Activated CD4-positive, CD25-positive, alpha-beta regulatory T cell treated with anti-CD3 and anti-CD28 coated beads, Interleukin-2, amount 50 U/mL, for 16 hours (primary cell): Measurements from ENCODE around the gene WRAP53.
A peak's percentile ranks its signal among the peaks of the same experiment; 100 is the strongest.

Source experiments
- DNase-seq: peaks from one replicate; pipeline ENCODE4 v3.0.0-alpha.2; 2020; ENCODE audit warnings: low read depth, low spot score

WRAP53 gene

DNA sequence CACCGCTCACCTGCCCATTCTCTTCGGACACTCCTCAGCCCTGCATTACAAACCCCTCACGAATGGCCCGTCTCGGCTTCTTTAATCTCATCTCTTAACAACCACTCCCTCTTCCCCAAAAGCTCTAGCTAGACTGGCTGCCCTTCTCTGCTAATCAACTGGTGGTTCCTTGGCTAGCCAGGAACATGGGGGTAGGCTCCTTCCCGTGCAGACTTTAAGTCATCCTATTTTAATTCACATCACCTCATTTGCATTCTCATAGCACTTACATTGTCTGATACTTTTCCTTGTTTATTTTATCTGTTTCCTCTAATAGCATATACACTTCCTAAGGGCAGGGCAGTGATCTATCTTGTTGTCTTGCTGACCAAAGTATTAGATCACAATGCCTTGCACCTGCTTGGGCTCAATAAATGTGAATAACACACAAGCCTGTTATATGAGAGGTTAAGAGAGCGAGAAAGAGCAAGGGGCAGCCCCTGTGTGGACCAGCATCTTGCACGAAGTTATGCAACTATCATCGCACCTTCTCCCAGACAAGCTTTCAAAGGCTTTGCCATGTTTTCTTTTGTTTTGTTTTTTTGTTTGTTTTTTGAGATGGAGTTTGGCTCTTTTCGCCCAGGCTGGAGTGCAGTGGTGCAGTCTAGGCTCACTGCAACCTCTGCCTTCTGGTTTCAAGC is 10.7 kb upstream of the WRAP53 start:
- DNase-seq = no peak

DNA sequence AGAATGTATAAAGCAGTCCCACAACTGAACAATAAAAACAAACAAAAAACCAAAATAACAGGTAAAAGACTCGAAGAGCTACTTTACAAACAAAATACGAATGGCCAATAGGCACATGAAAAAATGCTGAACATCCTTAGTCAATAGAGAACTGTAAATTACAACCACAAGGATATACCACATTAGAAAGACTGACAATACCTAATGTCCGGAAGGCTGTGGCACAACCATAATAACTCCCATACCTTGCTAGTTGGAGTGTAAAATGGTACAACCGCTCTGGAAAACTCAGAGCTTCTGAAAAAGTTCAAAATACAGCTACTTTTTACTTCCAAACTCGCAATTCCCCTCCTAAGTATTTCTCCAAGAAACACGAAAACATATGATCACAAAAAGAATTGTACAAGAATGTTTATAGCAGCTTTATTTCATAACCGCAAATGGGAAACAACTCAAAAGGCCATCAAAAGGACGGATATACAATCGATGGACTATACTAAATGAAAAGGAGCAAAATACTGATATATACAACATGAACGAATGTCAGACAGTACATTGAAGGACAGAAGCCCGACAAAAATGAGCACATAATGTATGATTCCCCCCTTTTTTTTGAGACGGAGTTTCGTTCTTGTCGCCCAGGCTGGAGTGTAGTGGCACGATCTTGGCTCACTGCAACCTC is 3.3 kb upstream of the WRAP53 start:
- DNase-seq = no peak

- DNase-seq = peak; percentile 77
Observed at GRCh38 chr17:7685533-7686221, 2.6 kb upstream of the WRAP53 start.

- peak; percentile 68 for DNase-seq
Observed at GRCh38 chr17:7686222-7687071, 1.8 kb upstream of the WRAP53 start.

GRCh38 chr17:7687072-7687907 is 987 bp upstream of the WRAP53 start, which contains the start of gene TP53:
TSS of gene TP53 (minus strand) at chr17:7687490. CDS start at chr17:7676594, 10,896 bp downstream.
- peak; percentile 84 for DNase-seq

- DNase-seq = no peak
Observed at GRCh38 chr17:7688808-7689316, 585 bp downstream of the WRAP53 start.

DNA sequence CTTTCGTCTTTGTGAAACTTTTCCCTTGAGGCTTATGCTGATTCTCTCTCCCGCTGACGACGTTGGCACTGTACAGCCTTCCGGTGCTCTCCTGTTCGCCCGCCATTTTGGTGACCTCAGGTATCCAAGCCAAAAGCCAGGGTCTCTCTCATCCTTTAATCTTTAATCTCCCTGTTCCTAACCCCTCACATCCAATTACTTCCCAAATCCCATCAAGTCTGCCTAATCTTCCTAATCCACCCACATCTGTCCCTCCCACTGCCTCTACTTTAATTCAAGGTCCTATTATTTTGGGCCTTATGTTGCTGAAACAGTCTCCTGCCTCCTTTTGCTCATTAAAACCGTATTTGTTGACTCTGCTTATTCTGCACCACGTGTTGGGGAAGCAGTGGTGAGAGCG is 7.3 kb downstream of the WRAP53 start:
- DNase-seq = no peak

DNA sequence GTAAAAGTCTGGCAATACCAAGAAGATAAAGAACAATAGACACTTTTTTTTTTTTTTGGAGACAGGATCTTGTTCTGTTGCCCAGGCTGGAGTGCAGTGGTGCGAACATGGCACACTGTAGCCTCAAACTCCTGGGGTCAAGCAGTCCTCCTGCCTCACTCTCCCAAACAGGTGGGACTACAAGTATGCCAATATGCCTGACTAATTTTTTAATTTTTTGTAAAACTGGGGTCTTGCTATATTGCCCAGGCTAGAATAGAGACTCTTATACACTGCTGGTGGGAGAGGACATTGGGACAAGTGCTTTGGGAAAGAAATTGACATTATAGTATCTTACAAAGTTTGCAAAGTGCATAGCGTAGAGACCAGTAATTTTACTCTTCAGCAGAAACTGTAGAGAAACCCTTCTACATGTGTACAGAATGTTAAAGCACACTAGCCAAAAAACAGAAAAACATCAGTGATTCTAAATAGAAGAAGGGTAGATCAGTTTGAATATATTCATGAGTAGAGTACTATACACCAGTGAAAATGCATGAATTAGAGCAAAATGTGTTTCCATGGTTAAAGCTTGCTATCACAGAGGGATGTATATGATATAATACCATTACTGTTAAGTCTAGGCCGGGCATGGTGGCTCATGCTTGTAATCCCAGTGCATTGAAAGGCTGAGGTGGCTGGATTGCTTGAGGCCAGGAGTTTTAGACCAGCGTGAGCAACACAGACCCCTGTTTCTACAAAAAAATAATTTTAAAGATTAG is 9.7 kb downstream of the WRAP53 start:
- DNase-seq = no peak

- no peak for DNase-seq
Observed at GRCh38 chr17:7700510-7700909, 12.2 kb downstream of the WRAP53 start.

GRCh38 chr17:7701681-7702080 is 13.4 kb downstream of the WRAP53 start:
- no peak for DNase-seq

DNA sequence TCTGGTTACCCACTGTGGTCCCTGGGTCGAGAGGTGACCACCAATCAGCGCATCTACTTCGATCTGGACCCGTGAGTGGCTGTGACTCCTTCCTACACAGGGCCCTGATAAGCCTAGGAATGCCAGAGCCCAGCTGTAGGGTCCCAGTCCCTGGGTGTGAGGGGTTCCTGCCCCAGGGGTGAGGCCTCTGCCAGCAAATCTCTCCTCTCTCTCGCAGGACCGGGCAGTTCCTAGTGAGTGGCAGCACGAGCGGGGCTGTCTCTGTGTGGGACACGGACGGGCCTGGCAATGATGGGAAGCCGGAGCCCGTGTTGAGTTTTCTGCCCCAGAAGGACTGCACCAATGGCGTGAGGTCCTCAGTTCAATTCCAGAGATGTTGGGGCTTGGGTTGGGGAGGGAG is 14.5 kb downstream of the WRAP53 start:
- no peak for DNase-seq

DNA sequence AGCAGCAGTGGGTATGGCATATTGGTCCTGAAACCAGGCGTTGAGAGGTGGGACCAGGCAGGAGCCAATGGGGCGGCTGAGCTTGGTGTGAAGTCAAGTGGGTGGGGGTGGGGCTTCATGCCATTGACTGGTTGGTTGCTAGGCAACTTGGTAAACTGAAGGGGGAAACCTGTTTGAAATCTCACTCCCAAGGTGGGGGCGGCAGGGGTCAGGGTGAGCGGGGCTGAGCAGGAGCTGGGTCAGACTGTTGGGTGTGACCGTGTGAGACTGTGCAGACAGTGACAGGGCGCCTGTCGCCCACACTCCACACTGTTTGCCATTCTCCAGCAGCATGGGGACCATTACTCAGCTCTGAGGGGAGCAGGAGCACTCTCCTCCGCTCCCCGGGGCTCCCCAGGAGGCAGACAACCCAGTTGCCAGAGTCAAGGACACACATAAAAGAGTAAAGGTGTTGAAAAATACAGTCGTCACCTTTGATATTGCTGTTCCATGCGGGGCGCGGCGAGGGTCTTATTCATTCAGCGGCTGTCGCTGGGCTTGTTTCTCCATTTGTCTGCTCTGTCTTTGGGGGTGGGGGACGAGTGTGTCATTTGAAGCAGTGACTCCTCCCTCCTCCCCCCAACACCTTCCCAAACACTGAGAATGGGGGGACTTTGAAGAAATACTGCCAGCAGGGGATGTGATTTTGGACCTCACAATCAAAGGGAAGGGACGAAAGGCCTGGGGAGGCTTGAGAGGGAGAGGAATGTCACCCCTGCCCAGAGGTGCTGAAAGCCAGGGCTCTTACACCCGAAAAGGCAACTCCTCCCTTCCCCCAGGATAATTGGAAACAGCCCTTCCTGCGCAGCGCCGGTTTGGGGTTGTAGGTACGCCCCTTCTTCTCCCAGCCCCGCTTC is 15.6 kb downstream of the WRAP53 start:
- no peak for DNase-seq

DNA sequence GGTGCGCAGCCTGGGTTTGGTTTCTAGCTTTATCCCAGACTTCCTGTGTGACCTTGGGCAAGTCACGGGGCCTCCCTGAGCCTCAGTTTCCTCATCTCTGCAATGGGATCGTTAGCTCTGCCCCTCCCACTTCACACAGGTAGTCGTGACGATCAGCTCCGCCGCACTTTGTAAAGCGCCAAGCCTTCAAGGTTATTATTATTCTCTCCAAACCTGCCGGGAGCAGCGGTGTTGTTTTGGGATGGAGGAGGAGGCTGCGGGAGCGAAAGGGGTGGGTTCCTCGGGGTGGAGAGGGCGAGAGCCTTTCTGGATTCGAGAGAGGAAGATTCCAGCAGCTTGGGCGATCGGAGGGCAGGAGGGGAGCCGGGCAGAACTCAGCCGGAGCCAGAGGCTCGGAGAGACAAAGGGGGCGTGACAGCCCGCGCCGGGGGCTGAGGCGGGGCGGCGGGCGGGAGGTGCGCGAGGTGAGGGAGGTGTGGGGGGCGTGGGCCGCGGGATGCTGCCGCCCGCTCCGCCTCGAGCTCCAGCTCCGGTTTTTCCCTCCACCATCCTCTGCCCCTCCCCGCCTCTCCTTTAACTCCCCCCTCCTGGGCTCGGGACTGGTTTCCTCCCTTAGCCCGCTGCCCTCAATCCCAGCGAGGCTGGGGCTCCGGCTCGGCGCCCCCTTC is 16.5 kb downstream of the WRAP53 start, which contains the start of gene EFNB3:
EFNB3 (plus strand) TSS at position 602 of the 668 bp plus-strand sequence. CDS start 397 bp downstream, outside the sequence.
- no peak for DNase-seq

DNA sequence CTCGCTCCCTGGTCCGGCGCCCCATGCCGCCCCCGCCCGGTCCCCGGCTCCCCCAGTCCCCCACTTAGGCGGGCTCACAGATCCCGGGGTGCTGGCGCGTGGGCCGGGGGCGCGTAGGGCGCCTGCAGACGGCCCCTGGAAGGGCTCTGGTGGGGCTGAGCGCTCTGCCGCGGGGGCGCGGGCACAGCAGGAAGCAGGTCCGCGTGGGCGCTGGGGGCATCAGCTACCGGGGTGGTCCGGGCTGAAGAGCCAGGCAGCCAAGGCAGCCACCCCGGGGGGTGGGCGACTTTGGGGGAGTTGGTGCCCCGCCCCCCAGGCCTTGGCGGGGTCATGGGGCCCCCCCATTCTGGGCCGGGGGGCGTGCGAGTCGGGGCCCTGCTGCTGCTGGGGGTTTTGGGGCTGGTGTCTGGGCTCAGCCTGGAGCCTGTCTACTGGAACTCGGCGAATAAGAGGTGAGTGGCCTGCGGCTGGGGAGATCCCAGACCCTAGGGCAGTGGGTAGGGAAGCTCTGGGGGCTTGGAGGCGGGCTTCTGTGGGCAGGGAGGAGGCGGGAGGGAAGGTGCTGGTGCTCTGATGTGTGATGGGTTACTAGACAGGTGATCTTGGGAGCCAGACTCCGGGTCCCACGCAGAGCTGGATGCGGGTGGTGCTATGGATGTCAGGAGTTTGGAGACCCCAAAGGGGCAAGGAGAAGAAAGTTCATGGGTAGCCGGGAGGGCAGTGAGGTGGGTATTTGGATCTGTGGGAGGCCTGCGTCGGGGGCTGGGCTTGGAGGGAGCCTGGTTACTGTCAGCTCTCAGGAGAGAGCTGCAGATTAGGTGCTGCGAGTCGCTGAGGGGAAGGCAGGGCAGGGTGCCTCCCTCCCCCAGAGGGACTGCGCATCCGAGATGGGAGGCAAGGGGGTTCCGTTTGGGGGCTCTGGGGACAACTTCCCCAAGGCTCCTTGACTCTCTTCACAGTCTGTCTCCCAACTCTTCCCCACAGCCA is 17.3 kb downstream of the WRAP53 start:
- DNase-seq = no peak

DNA sequence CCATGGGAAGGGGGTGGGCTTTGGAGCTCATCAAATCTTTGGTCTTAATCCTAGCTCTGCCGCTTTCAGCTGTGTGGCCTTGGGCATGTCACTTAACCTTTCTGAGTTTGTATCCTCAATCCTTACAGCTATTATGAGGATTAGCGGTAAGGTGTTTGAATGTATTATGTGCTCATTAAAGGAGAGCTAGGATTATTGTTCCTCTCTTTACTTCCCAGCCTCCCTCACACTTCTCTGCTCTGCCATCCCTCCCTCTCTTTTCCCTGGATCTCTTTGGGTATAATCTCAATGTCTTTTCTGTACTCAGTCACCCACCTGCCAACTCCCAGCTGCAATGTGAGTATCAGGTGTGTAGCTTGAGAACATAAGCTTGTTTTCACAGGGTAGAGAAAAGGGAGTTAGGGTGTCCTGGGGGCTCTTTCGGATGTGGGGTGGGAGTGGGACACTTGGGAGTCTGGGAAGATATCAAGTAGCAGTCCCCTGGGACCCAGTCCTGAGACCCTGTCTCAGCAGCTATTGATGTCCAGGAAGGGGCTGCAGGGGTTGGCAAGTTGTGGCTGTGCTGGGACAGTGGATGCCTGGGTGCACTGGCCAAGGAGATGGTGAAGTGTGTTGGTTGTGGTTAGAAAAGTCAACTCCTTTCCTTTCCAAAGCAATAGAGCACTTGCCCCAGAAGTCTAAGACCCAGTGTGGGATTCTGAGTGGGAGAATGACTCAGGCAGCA is 18.5 kb downstream of the WRAP53 start:
- DNase-seq = no peak

- no peak for DNase-seq
Observed at GRCh38 chr17:7707446-7707845, 19.2 kb downstream of the WRAP53 start.
